ENCODE measurements around the gene PRKCE. TPM values are rescaled to one million over a fixed set of nuclear protein-coding genes. Genes with fewer than 3 reads are reported as not detected.

Gene PRKCE
- total RNA-seq, 5 donors from 2014 or later (not counting 1 experiment from before 2014, with no cell fraction given) = 16.5 to 29.8 (median 23.4) TPM

DNA sequence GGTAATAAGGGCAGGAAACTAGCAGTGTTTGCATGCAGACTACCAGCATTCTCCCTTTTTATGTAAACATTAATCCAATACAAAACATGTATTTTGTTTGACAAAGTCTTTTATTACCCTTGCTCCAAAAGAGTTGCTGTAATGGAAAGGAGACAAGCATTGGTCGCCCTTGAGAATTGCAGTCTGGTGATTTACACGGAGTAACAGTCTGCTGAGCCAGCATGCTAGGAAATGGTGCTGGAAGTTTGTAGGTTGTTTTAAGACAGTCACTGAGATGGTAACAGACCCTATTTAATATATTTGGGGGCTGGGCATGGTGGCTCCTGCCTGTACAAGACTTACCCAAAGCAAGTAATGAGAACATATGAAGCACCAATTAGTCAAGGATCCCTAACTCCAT is 2.8 kb upstream of the PRKCE start:
- H3K27ac ChIP-seq (ENCODE audit: low read length) = no peak overlapping the region
- Mint-ChIP-seq H3K4me1 (peaks cover 30 to 34% (median 31%) of the 10 kb centered on the region in 3 donors), H3K36me3 (peaks cover 3% of the 10 kb centered on the region), H3K9me3 (no peaks in the 10 kb centered on the region), H3K27me3 (peaks cover 0 to 5% of the 10 kb centered on the region in 2 donors), H3K4me3 (no peak overlapping the region), H3K27ac (peak overlapping the region in 1 of 2 donors; percentile 64)
- ChIA-PET POLR2A (no interaction called here), CTCF (interaction anchor here (0.6 to 1.8 kb wide), 2 partner anchors 69 to 130 kb away, joined by 3 to 5 read pairs; no protein-coding TSS in a partner anchor)
- ATAC-seq (replicated peaks in 1 of 4) (no peak), DNase-seq (no peak)
- H3K36me3 ChIP-seq (ENCODE audit: control insufficient read depth in 2 of 2, extremely low read depth in 1 of 2, insufficient read depth in 1 of 2, low read length in 1 of 2) = no peaks in the 10 kb centered on the region
- H3K9me3 ChIP-seq = no peaks in the 10 kb centered on the region
- peaks cover 0 to 9% of the 10 kb centered on the region in 2 experiments for H3K27me3 ChIP-seq (replicated peaks in 1 of 2; ENCODE audit: control insufficient read depth in 2 of 2, extremely low read depth in 1 of 2, insufficient read depth in 2 of 2, low read length in 1 of 2)
- H3K4me3 ChIP-seq (ENCODE audit: control insufficient read depth in 1 of 2, extremely low read depth in 1 of 2, low read length in 1 of 2) = no peak overlapping the region
- WGBS (ENCODE audit: insufficient coverage) = 100% methylated on average over 2 of the region's 2 CpGs
- peaks cover 11 to 25% of the 10 kb centered on the region in 2 experiments for H3K4me1 ChIP-seq (ENCODE audit: control insufficient read depth in 1 of 2, extremely low read depth in 1 of 2, insufficient read depth in 2 of 2, low read length in 2 of 2)

DNA sequence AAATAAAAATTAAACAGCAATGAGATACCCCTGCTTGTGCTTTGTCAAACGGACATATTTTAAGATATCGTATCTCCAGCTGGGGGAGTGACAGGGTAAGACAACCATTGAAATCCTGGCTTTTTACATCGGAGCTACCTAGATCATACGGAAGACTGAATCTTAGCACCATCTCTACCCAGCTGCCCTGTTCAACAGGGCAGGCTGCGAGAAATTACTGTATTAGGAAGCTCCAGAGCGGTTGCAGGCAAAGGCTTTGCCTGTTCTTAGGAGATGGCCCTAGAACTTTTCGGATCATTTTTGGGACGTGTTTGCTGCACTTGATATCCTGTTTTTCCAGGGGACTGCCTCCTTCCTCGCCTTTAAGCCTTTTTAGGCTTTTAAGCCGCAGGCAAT is 2.0 kb upstream of the PRKCE start:
- 60% methylated on average over 6 of the region's 10 CpGs for WGBS (ENCODE audit: insufficient coverage)
- H3K27me3 ChIP-seq (replicated peaks in 1 of 2; ENCODE audit: control insufficient read depth in 2 of 2, extremely low read depth in 1 of 2, insufficient read depth in 2 of 2, low read length in 1 of 2) = peaks cover 0 to 7% of the 10 kb centered on the region in 2 experiments
- no peak for DNase-seq
- Mint-ChIP-seq H3K27me3 (no peaks in the 10 kb centered on the region), H3K4me1 (peaks cover 35 to 39% (median 38%) of the 10 kb centered on the region in 3 donors), H3K4me3 (peak overlapping the region; percentile 86 to 99 (median 86)), H3K9me3 (no peaks in the 10 kb centered on the region), H3K27ac (peak overlapping the region; percentile 66 to 75), H3K36me3 (peaks cover 3% of the 10 kb centered on the region)
- H3K4me1 ChIP-seq (ENCODE audit: control insufficient read depth in 1 of 2, extremely low read depth in 1 of 2, insufficient read depth in 2 of 2, low read length in 2 of 2) = peaks cover 11 to 21% of the 10 kb centered on the region in 2 experiments
- no peak overlapping the region for H3K27ac ChIP-seq (ENCODE audit: low read length)
- ATAC-seq (replicated peaks in 1 of 4) = no peak
- H3K36me3 ChIP-seq (ENCODE audit: control insufficient read depth in 2 of 2, extremely low read depth in 1 of 2, insufficient read depth in 1 of 2, low read length in 1 of 2) = no peaks in the 10 kb centered on the region
- POLR2A ChIA-PET = no interaction called here
- CTCF ChIA-PET = interaction anchor here (0.7 to 1.8 kb wide), 3 partner anchors 129 to 240 kb away, joined by 3 to 5 read pairs (median 3); no protein-coding TSS in a partner anchor
- no peaks in the 10 kb centered on the region for H3K9me3 ChIP-seq
- peak overlapping the region; percentile 94 to 98 for H3K4me3 ChIP-seq (ENCODE audit: control insufficient read depth in 1 of 2, extremely low read depth in 1 of 2, low read length in 1 of 2)

DNA sequence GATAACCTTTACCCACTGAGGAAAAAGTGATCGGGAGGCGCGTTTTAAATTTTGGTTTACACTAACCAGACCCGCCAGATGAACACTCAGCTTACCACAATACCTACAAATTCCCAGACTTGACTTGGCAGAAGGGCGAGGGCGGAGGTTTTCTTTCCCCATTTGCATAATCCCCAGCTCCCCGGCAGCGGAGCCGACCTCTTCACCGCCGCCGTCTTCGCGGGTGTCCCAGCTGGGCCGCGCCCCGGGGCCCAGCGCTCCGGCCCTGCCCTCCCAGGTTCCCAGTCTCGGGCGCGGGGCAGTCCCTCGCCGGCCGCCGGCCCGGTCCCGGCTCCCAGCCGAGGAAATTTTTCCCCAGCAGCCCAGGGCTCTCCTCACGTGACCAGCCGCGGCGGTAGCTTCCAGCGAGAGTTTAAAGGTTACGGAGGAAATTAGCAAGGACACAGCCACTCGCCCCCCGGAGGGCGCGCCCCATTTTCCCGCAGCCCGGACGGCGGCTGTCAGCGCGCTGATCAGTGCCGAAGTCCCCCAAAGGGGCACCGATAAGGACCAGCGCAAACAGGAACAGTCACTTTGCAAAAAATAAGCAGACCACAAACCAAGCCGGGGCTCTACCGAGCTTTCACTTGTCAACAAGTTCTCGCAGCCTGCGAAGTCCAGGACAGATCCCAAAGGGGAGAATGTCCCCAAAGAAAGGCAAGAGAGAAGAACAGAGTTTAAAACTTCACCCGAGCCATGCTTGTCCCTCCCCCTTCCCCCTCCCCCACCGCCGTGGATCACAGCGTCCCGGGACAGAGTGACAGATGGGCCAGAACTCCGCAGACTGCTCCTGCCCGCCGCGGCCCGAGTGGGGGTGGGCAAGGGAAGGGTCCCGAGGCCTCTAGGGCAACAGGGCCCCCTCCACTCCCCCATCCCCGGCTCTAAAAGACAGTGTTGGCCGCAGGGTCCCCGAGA is 1.3 kb upstream of the PRKCE start:
- H3K27me3 Mint-ChIP-seq = no peaks in the 10 kb centered on the region
- peaks cover 3% of the 10 kb centered on the region for H3K36me3 Mint-ChIP-seq
- DNase-seq (peak in 34 of 35 experiments; percentile 22 to 66 (median 50)), ATAC-seq (replicated peaks in 1 of 4) (peak; percentile 32 to 36 (median 34))
- ChIA-PET POLR2A (no interaction called here), CTCF (interaction anchor here (0.7 to 1.8 kb wide), 5 partner anchors 32 to 239 kb away, joined by 3 to 5 read pairs (median 3); no protein-coding TSS in a partner anchor)
- H3K9me3 Mint-ChIP-seq = no peaks in the 10 kb centered on the region
- peak overlapping the region; percentile 75 to 88 for H3K27ac Mint-ChIP-seq
- 1% methylated on average over 46 of the region's 66 CpGs for WGBS (ENCODE audit: insufficient coverage)
- H3K4me1 ChIP-seq (ENCODE audit: control insufficient read depth in 1 of 2, extremely low read depth in 1 of 2, insufficient read depth in 2 of 2, low read length in 2 of 2) = peaks cover 11 to 21% of the 10 kb centered on the region in 2 experiments
- peak overlapping the region; percentile 72 for H3K27ac ChIP-seq (ENCODE audit: low read length)
- H3K36me3 ChIP-seq (ENCODE audit: control insufficient read depth in 2 of 2, extremely low read depth in 1 of 2, insufficient read depth in 1 of 2, low read length in 1 of 2) = no peaks in the 10 kb centered on the region
- H3K4me3 ChIP-seq (ENCODE audit: control insufficient read depth in 1 of 2, extremely low read depth in 1 of 2, low read length in 1 of 2) = peak overlapping the region; percentile 94 to 98
- no peaks in the 10 kb centered on the region for H3K9me3 ChIP-seq
- H3K27me3 ChIP-seq (replicated peaks in 1 of 2; ENCODE audit: control insufficient read depth in 2 of 2, extremely low read depth in 1 of 2, insufficient read depth in 2 of 2, low read length in 1 of 2) = peaks cover 0 to 7% of the 10 kb centered on the region in 2 experiments
- peak overlapping the region; percentile 86 to 99 (median 86) for H3K4me3 Mint-ChIP-seq
- peaks cover 36 to 39% (median 39%) of the 10 kb centered on the region in 3 donors for H3K4me1 Mint-ChIP-seq

DNA sequence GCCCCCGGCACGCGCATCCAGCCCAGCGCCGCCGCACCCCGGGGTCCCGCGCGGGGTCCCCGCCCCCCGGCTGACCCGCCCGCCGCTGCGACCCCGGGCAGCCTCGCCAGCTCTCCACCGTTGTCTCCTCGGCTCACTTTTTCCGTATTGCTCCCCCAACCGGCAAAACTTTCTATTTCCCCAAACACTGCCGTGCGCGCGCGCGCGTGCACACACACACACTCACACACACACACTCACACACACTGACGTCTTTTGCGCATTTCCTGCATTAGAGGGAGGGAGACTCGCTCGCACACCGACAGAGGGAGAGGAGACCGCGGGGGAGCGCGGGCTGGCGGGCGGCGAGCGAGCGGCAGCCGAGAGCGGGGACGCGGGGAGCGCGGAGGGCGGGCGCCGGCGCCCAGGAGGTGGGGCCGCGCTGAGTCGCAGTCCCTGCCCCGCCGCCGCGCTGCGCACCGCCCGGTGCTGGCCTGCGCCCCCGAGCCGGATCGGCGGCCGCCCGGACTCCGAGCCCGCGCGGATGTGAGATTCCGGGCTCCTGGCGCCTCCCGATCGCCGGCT is 542 bp upstream of the PRKCE start:
- peaks cover 0 to 7% of the 10 kb centered on the region in 2 experiments for H3K27me3 ChIP-seq (replicated peaks in 1 of 2; ENCODE audit: control insufficient read depth in 2 of 2, extremely low read depth in 1 of 2, insufficient read depth in 2 of 2, low read length in 1 of 2)
- ATAC-seq (replicated peaks in 1 of 4) (peak; percentile 89 to 90 (median 90)), DNase-seq (peak; percentile 91 to 98 (median 94))
- Mint-ChIP-seq H3K36me3 (peaks cover 3% of the 10 kb centered on the region), H3K4me1 (peaks cover 36 to 43% (median 39%) of the 10 kb centered on the region in 3 donors), H3K9me3 (no peaks in the 10 kb centered on the region), H3K4me3 (peak overlapping the region; percentile 86 to 99 (median 94)), H3K27me3 (no peaks in the 10 kb centered on the region), H3K27ac (peak overlapping the region; percentile 94 to 97)
- peaks cover 11 to 21% of the 10 kb centered on the region in 2 experiments for H3K4me1 ChIP-seq (ENCODE audit: control insufficient read depth in 1 of 2, extremely low read depth in 1 of 2, insufficient read depth in 2 of 2, low read length in 2 of 2)
- H3K36me3 ChIP-seq (ENCODE audit: control insufficient read depth in 2 of 2, extremely low read depth in 1 of 2, insufficient read depth in 1 of 2, low read length in 1 of 2) = no peaks in the 10 kb centered on the region
- ChIA-PET POLR2A (interaction anchor here in 1 of 2 donors (0.6 kb wide), 1 partner anchor 120 kb away, joined by 5 read pairs; no protein-coding TSS in a partner anchor), CTCF (interaction anchor here in 1 of 2 donors (1.0 to 1.1 kb wide), 2 partner anchors 33 to 129 kb away, joined by 3 to 4 read pairs; no protein-coding TSS in a partner anchor)
- no peaks in the 10 kb centered on the region for H3K9me3 ChIP-seq
- H3K4me3 ChIP-seq (ENCODE audit: control insufficient read depth in 1 of 2, extremely low read depth in 1 of 2, low read length in 1 of 2) = peak overlapping the region; percentile 94 to 98
- WGBS (ENCODE audit: insufficient coverage) = 0% methylated on average over 75 of the region's 79 CpGs
- H3K27ac ChIP-seq (ENCODE audit: low read length) = peak overlapping the region; percentile 72

DNA sequence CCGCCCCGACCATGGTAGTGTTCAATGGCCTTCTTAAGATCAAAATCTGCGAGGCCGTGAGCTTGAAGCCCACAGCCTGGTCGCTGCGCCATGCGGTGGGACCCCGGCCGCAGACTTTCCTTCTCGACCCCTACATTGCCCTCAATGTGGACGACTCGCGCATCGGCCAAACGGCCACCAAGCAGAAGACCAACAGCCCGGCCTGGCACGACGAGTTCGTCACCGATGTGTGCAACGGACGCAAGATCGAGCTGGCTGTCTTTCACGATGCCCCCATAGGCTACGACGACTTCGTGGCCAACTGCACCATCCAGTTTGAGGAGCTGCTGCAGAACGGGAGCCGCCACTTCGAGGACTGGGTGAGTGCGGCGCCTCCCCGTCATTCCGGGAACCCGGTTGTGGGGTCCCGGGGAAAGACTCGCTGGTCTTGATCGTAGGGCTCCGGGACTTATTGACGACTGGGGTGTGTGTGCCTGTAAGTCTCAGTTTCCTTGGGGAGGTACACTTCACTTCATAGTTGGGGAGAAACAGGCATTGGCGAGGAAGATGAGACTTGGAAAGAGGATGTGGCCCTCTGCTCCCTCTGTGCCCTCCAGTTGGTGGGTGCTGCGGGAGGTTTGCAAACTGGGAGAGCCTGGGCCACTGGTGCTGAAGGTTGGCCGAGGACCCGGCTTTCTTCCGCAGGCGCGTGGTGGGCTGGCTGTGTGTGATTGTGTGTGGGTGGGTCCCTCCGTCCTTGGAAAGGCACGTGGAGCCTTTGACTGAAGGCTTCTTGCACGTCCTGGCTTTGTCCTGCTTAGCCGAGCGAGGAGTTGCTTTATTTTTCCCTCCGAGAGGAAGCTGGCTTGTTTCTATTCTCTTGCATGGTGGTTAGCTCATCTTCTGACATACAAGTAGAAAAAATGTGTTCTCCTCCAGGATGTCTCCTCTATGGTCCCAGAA is 886 bp downstream of the PRKCE start:
- H3K4me3 ChIP-seq (ENCODE audit: control insufficient read depth in 1 of 2, extremely low read depth in 1 of 2, low read length in 1 of 2) = peak overlapping the region; percentile 94 to 98
- DNase-seq = peak in 26 of 35 experiments; percentile 2 to 49 (median 21)
- peaks cover 11 to 21% of the 10 kb centered on the region in 2 experiments for H3K4me1 ChIP-seq (ENCODE audit: control insufficient read depth in 1 of 2, extremely low read depth in 1 of 2, insufficient read depth in 2 of 2, low read length in 2 of 2)
- H3K36me3 ChIP-seq (ENCODE audit: control insufficient read depth in 2 of 2, extremely low read depth in 1 of 2, insufficient read depth in 1 of 2, low read length in 1 of 2) = no peaks in the 10 kb centered on the region
- peaks cover 0 to 7% of the 10 kb centered on the region in 2 experiments for H3K27me3 ChIP-seq (replicated peaks in 1 of 2; ENCODE audit: control insufficient read depth in 2 of 2, extremely low read depth in 1 of 2, insufficient read depth in 2 of 2, low read length in 1 of 2)
- ChIA-PET POLR2A (interaction anchor here (0.6 to 0.7 kb wide), 4 partner anchors 124 to 1746 kb away, joined by 3 to 7 read pairs (median 4); no protein-coding TSS in a partner anchor), CTCF (interaction anchor here (0.5 to 0.9 kb wide), 4 partner anchors 40 to 1512 kb away, joined by 3 to 8 read pairs (median 6); no protein-coding TSS in a partner anchor)
- Mint-ChIP-seq H3K4me1 (peaks cover 36 to 43% (median 39%) of the 10 kb centered on the region in 3 donors), H3K4me3 (peak overlapping the region; percentile 84 to 86 (median 86)), H3K27me3 (no peaks in the 10 kb centered on the region), H3K9me3 (no peaks in the 10 kb centered on the region), H3K36me3 (peaks cover 3% of the 10 kb centered on the region), H3K27ac (peak overlapping the region; percentile 67 to 78)
- WGBS (ENCODE audit: insufficient coverage) = 13% methylated on average over 49 of the region's 53 CpGs
- H3K9me3 ChIP-seq = no peaks in the 10 kb centered on the region
- no peak for ATAC-seq (replicated peaks in 1 of 4)
- H3K27ac ChIP-seq (ENCODE audit: low read length) = no peak overlapping the region
